Suprapubic skin (tissue), 4 donors: Measurements from ENCODE around the gene NKAIN2.

ENCODE experiments used
- EP300 ChIP-seq: sonication (generic); formaldehyde crosslinking; IDR thresholded peaks from one replicate; pipeline ENCODE4 v1.6.1; 2017; ENCODE audit warnings: antibody characterized with exemption
- POLR2A ChIP-seq, 2 donors: fragments of 450-650 bp; IDR thresholded peaks; one replicate each; pipeline ENCODE4 v1.6.1; 2017; ENCODE audit warnings: antibody characterized with exemption in 2 of 2, mild to moderate bottlenecking in 2 of 2, moderate library complexity in 2 of 2
- POLR2AphosphoS5 ChIP-seq, 3 donors: sonication (generic); formaldehyde crosslinking; IDR thresholded peaks; one replicate each; pipeline ENCODE4 v1.6.1; 2017; ENCODE audit warnings: antibody characterized with exemption in 3 of 3
- TF ChIP-seq, protein P1 (sequence below), 2 donors: fragments of 200-600 bp in 1 of 2; fragments of 450-650 bp in 1 of 2; sonication (generic) in 1 of 2; IDR thresholded peaks; one replicate each; pipeline ENCODE4 v1.5.1; 2016 to 2019; ENCODE audit warnings: antibody characterized with exemption in 2 of 2, mild to moderate bottlenecking in 1 of 2, moderate library complexity in 1 of 2

DNA sequence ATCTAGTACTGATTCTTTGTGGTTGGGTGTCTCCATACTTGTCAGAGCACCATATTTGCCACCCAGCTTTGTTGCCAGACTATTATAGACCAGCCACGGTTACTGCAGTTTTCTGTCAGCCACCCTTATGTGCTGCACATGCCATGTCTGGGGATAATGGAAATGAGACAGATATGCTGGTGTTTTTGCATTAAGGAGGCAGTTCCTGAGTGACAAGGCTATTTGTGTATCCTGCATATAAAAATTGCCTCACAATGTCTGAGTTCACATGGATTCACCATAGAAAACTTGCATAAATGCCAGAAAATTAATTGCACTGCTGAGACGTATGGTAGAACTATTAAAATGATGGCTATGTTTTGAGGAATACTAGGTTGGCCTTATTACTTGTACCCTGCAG lies 51.8 kb downstream of the NKAIN2 start:
- TF ChIP-seq, protein P1, sequence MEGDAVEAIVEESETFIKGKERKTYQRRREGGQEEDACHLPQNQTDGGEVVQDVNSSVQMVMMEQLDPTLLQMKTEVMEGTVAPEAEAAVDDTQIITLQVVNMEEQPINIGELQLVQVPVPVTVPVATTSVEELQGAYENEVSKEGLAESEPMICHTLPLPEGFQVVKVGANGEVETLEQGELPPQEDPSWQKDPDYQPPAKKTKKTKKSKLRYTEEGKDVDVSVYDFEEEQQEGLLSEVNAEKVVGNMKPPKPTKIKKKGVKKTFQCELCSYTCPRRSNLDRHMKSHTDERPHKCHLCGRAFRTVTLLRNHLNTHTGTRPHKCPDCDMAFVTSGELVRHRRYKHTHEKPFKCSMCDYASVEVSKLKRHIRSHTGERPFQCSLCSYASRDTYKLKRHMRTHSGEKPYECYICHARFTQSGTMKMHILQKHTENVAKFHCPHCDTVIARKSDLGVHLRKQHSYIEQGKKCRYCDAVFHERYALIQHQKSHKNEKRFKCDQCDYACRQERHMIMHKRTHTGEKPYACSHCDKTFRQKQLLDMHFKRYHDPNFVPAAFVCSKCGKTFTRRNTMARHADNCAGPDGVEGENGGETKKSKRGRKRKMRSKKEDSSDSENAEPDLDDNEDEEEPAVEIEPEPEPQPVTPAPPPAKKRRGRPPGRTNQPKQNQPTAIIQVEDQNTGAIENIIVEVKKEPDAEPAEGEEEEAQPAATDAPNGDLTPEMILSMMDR (IDR thresholded peaks at IDR 0.05) = no peak
- TF ChIP-seq POLR2AphosphoS5 (IDR thresholded peaks at IDR 0.05) = no peak
- no peak for TF ChIP-seq POLR2A (IDR thresholded peaks at IDR 0.05)
- no peak for TF ChIP-seq EP300
